ENCODE results near the gene SLC22A17. TPM values are rescaled to one million over a fixed set of nuclear protein-coding genes. Genes with fewer than 3 reads are reported as not detected.
A peak's percentile ranks its signal among the peaks of the same experiment; 100 is the strongest.

The SLC22A17 gene
- total and polyA plus RNA-seq, 2 of the 13 experiments (the other 11 are each of a cell fraction or from before 2014, with no cell fraction given) = 0.95 to 1.1 TPM

DNA sequence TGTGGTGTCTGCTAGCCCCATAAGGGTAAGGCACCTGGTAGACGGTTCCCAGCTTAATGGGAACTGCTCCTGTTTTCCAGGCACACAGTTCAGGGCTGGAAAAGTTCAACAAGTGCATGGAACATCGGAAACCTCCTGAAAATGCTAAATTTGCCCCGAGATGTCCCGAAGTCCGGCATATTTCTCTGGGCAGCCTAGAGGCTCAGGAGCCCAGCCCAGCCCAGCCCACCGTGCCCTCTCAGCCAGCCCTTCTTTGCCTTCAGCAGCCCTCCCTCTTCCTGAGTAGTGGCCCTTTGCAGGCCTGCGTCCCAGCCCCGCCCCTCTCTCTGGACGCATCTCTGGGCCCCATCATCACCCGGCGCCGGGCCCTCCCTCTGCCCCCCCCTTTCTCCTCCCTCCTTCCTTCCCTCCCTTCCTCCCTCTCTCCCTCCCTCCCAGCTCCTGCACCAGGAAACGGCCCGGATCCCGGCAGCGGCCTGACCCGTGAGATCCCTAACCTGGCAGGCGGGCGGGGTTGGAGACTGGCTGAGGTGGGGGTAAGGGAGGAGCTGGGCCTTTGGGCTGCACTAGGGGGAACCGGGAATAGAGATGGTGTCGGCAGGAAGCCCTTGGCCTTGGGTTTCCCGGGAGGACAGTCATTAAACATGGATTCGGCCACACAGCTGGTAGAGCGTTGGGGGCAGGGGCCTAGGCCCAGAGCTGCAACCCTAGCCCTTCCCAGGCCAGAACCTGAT is 46.1 kb downstream of the SLC22A17 start, which contains the start of gene BCL2L2 (continued):
- TF ChIP-seq, protein P1, sequence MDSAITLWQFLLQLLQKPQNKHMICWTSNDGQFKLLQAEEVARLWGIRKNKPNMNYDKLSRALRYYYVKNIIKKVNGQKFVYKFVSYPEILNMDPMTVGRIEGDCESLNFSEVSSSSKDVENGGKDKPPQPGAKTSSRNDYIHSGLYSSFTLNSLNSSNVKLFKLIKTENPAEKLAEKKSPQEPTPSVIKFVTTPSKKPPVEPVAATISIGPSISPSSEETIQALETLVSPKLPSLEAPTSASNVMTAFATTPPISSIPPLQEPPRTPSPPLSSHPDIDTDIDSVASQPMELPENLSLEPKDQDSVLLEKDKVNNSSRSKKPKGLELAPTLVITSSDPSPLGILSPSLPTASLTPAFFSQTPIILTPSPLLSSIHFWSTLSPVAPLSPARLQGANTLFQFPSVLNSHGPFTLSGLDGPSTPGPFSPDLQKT (CRISPR knock-in tag; IDR thresholded peaks at IDR 0.05; ENCODE audit: borderline replicate concordance) = no peak
- TF ChIP-seq, protein P2, sequence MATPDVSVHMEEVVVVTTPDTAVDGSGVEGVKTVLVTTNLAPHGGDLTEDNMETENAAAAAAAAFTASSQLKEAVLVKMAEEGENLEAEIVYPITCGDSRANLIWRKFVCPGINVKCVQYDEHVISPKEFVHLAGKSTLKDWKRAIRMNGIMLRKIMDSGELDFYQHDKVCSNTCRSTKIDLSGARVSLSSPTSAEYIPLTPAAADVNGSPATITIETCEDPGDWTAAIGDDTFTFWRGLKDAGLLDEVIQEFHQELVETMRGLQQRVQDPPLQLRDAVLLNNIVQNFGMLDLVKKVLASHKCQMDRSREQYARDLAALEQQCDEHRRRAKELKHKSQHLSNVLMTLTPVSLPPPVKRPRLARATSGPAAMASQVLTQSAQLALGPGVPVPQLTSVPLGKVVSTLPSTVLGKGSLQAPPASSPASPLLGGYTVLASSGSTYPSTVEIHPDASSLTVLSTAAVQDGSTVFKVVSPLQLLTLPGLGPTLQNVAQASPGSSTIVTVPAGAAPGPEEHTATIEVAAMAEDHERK (CRISPR knock-in tag; IDR thresholded peaks at IDR 0.05; ENCODE audit: low read depth) = peak; percentile 69; the same call in 1 of the 2 replicates
- TF ChIP-seq NFATC3 (CRISPR knock-in tag; IDR thresholded peaks at IDR 0.05) (peak; percentile 98), NFYB (CRISPR knock-in tag; IDR thresholded peaks at IDR 0.05) (peak; percentile 67), MED13 (CRISPR knock-in tag; IDR thresholded peaks at IDR 0.05) (no peak; the same call in 1 of the 2 replicates), ZNF224 (CRISPR knock-in tag; IDR thresholded peaks at IDR 0.05) (peak; percentile 65), ZNF747 (CRISPR knock-in tag; IDR thresholded peaks at IDR 0.05; ENCODE audit: borderline replicate concordance) (peak; percentile 97), MYC (CRISPR knock-in tag; IDR thresholded peaks at IDR 0.05; ENCODE audit: borderline replicate concordance) (peak; percentile 53; the same call in 1 of the 2 replicates), JUNB (CRISPR knock-in tag; IDR thresholded peaks at IDR 0.05; ENCODE audit: borderline replicate concordance) (no peak), NONO (IDR thresholded peaks at IDR 0.05) (peak; percentile 81; the same call in 1 of the 2 replicates), NONO (CRISPR knock-in tag; conservative IDR thresholded peaks at IDR 0.05) (no peak), ZNF136 (CRISPR knock-in tag; IDR thresholded peaks at IDR 0.05; ENCODE audit: low read depth) (peak; percentile 99), NFE2L1 (CRISPR knock-in tag; IDR thresholded peaks at IDR 0.05; ENCODE audit: borderline replicate concordance) (no peak), ZNF552 (CRISPR knock-in tag; IDR thresholded peaks at IDR 0.05; ENCODE audit: borderline replicate concordance) (peak; percentile 81), SRF (IDR thresholded peaks at IDR 0.05; ENCODE audit: low read depth, low read length) (peak; percentile 88), ZNF746 (CRISPR knock-in tag; IDR thresholded peaks at IDR 0.05) (no peak), NBN (conservative IDR thresholded peaks at IDR 0.05) (no peak), EP300 (IDR thresholded peaks at IDR 0.05; ENCODE audit: low read depth in 2 of 2, low read length in 2 of 2) (peak; percentile 69 to 85), EP300 (CRISPR knock-in tag; IDR thresholded peaks at IDR 0.05; ENCODE audit: borderline replicate concordance) (peak; percentile 56), NFYC (CRISPR knock-in tag; IDR thresholded peaks at IDR 0.05) (peak; percentile 72), FOXO1 (CRISPR knock-in tag; IDR thresholded peaks at IDR 0.05) (peak; percentile 78), DNMT1 (CRISPR knock-in tag; IDR thresholded peaks at IDR 0.05) (peak; percentile 98), FOXP1 (IDR thresholded peaks at IDR 0.05) (no peak), FOXP1 (CRISPR knock-in tag; IDR thresholded peaks at IDR 0.05) (peak; percentile 62), SMC3 (IDR thresholded peaks at IDR 0.05; ENCODE audit: low read length) (peak; percentile 14; the same call in 1 of the 2 replicates), YEATS4 (CRISPR knock-in tag; IDR thresholded peaks at IDR 0.05; ENCODE audit: borderline replicate concordance) (peak; percentile 82), DPF2 (CRISPR knock-in tag; IDR thresholded peaks at IDR 0.05; ENCODE audit: borderline replicate concordance, low read depth) (no peak), RFXAP (CRISPR knock-in tag; IDR thresholded peaks at IDR 0.05; ENCODE audit: borderline replicate concordance) (peak; percentile 93)
- TF ChIP-seq, protein P3, sequence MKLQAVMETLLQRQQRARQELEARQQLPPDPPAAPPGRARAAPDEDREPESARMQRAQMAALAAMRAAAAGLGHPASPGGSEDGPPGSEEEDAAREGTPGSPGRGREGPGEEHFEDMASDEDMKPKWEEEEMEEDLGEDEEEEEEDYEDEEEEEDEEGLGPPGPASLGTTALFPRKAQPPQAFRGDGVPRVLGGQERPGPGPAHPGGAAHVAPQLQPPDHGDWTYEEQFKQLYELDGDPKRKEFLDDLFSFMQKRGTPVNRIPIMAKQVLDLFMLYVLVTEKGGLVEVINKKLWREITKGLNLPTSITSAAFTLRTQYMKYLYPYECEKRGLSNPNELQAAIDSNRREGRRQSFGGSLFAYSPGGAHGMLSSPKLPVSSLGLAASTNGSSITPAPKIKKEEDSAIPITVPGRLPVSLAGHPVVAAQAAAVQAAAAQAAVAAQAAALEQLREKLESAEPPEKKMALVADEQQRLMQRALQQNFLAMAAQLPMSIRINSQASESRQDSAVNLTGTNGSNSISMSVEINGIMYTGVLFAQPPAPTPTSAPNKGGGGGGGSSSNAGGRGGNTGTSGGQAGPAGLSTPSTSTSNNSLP (IDR thresholded peaks at IDR 0.05; ENCODE audit: low read depth, low read length) = peak; percentile 48; the same call in 1 of the 2 replicates
